MCF 10A (cell line): ENCODE data around the gene ALPP. TPM values are rescaled to one million over a fixed set of nuclear protein-coding genes. Genes with fewer than 3 reads are reported as not detected.
A peak's percentile ranks its signal among the peaks of the same experiment; 100 is the strongest.
"Not testable (repeated sequence)": the region's sequence is repeated elsewhere in the genome, so short reads cannot be mapped to it uniquely, and the experiment has no call there.

Source experiments
- BruUV-seq: library from RNA; stranded (reverse); fragments of 400-500 nt; replicated peaks from 2 replicates; lab custom pipeline; 2021; lab: Mats Ljungman, UMichigan
- CTCF ChIA-PET: fragments of 300-600 bp; sonication (Branson Sonifier 250); formaldehyde crosslinking; extraction: SDS; loops from one replicate; lab custom pipeline; 2021; ENCODE audit warnings: antibody characterized with exemption, inconsistent platforms; lab: Yijun Ruan, JAX
- POLR2A ChIA-PET: fragments of 300-600, 350-650 bp; sonication (Branson Sonifier 250); formaldehyde crosslinking; extraction: SDS; loops from one replicate; lab custom pipeline; 2020; ENCODE audit warnings: antibody characterized with exemption, inconsistent platforms; lab: Yijun Ruan, JAX
- DNase-seq: peaks from one replicate; pipeline ENCODE4 v3.0.0-alpha.2; 2018; ENCODE audit not compliant: unreplicated experiment
- H3K27ac Mint-ChIP-seq: one replicate; pipeline ENCODE4 v1.8.0; 2022; ENCODE audit warnings: mild to moderate bottlenecking, low read depth, mixed read lengths; ENCODE audit not compliant: unreplicated experiment
- H3K27me3 Mint-ChIP-seq: one replicate; pipeline ENCODE4 v1.8.0; 2022; ENCODE audit warnings: mixed read lengths; ENCODE audit not compliant: insufficient read depth, unreplicated experiment
- H3K36me3 Mint-ChIP-seq: one replicate; pipeline ENCODE4 v1.8.0; 2022; ENCODE audit warnings: mild to moderate bottlenecking, moderate library complexity, mixed read lengths; ENCODE audit not compliant: insufficient read depth, unreplicated experiment
- H3K4me1 Mint-ChIP-seq: one replicate; pipeline ENCODE4 v1.8.0; 2022; ENCODE audit warnings: mixed read lengths; ENCODE audit not compliant: insufficient read depth, unreplicated experiment
- H3K4me3 Mint-ChIP-seq: one replicate; pipeline ENCODE4 v1.8.0; 2022; ENCODE audit warnings: mild to moderate bottlenecking, moderate library complexity, mixed read lengths; ENCODE audit not compliant: unreplicated experiment
- H3K9me3 Mint-ChIP-seq: one replicate; pipeline ENCODE4 v1.8.0; 2022; ENCODE audit warnings: mixed read lengths; ENCODE audit not compliant: unreplicated experiment
- CTCF ChIP-seq: fragments of 200-600 bp; IDR thresholded peaks from one replicate; pipeline ENCODE4 v1.8.0; 2022; ENCODE audit warnings: antibody characterized with exemption, mild to moderate bottlenecking; ENCODE audit not compliant: unreplicated experiment
- intact Hi-C: fragments of 100-400 bp; cut with micrococcal nuclease; formaldehyde crosslinking; loops from 2 replicates; pipeline ENCODE4 v1.14.1; 2022
- total RNA-seq: library from RNA; stranded (reverse); gene quantifications from 2 replicates; pipeline ENCODE4 v1.2.3, GENCODE V29; 2022

The ALPP gene
- total RNA-seq, 1 experiment from 2014 or later: 0.35 TPM

GRCh38 chr2:232365621-232366321, 12.8 kb upstream of the ALPP start:
- Mint-ChIP-seq H3K4me1 (no peaks in the 10 kb centered on the region), H3K36me3 (no peaks in the 10 kb centered on the region), H3K27me3 (no peaks in the 10 kb centered on the region), H3K4me3 (no peak overlapping the region), H3K9me3 (no peaks in the 10 kb centered on the region), H3K27ac (no peak overlapping the region)
- BruUV-seq: no TSS peak
- POLR2A ChIA-PET: no interaction called here
- CTCF ChIA-PET: interaction anchor here (0.8 to 0.9 kb wide), 2 partner anchors 74 to 870 kb away, joined by 3 read pairs; no protein-coding TSS in a partner anchor
- peak; percentile 56 for DNase-seq
- intact Hi-C loops: loop anchor here (1.0 kb wide), 1 partner anchor 459 kb away; no protein-coding TSS in a partner anchor
- TF ChIP-seq CTCF: peak; percentile 44

GRCh38 chr2:232366461-232366860, 12.1 kb upstream of the ALPP start:
- H3K27me3 Mint-ChIP-seq, BruUV-seq, H3K4me3 Mint-ChIP-seq, H3K9me3 Mint-ChIP-seq, H3K36me3 Mint-ChIP-seq, intact Hi-C loops, DNase-seq, H3K4me1 Mint-ChIP-seq, H3K27ac Mint-ChIP-seq, POLR2A ChIA-PET: not testable (repeated sequence)
- CTCF ChIA-PET: interaction anchor here (0.6 to 0.9 kb wide), 4 partner anchors 14 to 869 kb away, joined by 3 read pairs; no protein-coding TSS in a partner anchor

GRCh38 chr2:232367016-232367415, 11.5 kb upstream of the ALPP start:
- Mint-ChIP-seq H3K36me3 (no peaks in the 10 kb centered on the region), H3K27me3 (no peaks in the 10 kb centered on the region), H3K4me1 (no peaks in the 10 kb centered on the region), H3K9me3 (no peaks in the 10 kb centered on the region), H3K4me3 (no peak overlapping the region), H3K27ac (no peak overlapping the region)
- POLR2A ChIA-PET: interaction anchor here (0.7 kb wide), 1 partner anchor 486 kb away, joined by 3 read pairs; no protein-coding TSS in a partner anchor
- DNase-seq: no peak
- CTCF ChIA-PET: interaction anchor here (0.6 to 1.3 kb wide), 3 partner anchors 15 to 70 kb away, joined by 3 to 6 read pairs (median 3); no protein-coding TSS in a partner anchor
- TF ChIP-seq CTCF: no peak
- no TSS peak for BruUV-seq
- intact Hi-C loops: no loop called here

- ChIA-PET POLR2A (interaction anchor here (0.7 kb wide), 1 partner anchor 486 kb away, joined by 3 read pairs; no protein-coding TSS in a partner anchor), CTCF (interaction anchor here (0.7 to 1.3 kb wide), 5 partner anchors 25 to 221 kb away, joined by 3 to 6 read pairs (median 3); no protein-coding TSS in a partner anchor)
- Mint-ChIP-seq H3K27ac (no peak overlapping the region), H3K9me3 (no peaks in the 10 kb centered on the region), H3K27me3 (no peaks in the 10 kb centered on the region), H3K4me3 (no peak overlapping the region), H3K4me1 (no peaks in the 10 kb centered on the region), H3K36me3 (no peaks in the 10 kb centered on the region)
- DNase-seq: no peak
- peak; percentile 26 for TF ChIP-seq CTCF
- BruUV-seq: no TSS peak
- intact Hi-C loops: no loop called here
Observed at GRCh38 chr2:232367591-232368233, 10.8 kb upstream of the ALPP start.
